Stimulated activated CD8-positive, alpha-beta memory T cell treated with anti-CD3 and anti-CD28 coated beads, Interleukin-2, amount 100 ng/mL, for 48 hours (primary cell): ENCODE measurements around the gene ADPRH.

ENCODE experiments used
- DNase-seq, 2 donors: peaks; one replicate each; pipeline ENCODE4 v3.0.0-alpha.2; 2020; ENCODE audit warnings: low read depth in 2 of 2

ADPRH gene

GRCh38 chr3:119628816-119629445 lies 49.6 kb downstream of the ADPRH start:
- DNase-seq = no peak

DNA sequence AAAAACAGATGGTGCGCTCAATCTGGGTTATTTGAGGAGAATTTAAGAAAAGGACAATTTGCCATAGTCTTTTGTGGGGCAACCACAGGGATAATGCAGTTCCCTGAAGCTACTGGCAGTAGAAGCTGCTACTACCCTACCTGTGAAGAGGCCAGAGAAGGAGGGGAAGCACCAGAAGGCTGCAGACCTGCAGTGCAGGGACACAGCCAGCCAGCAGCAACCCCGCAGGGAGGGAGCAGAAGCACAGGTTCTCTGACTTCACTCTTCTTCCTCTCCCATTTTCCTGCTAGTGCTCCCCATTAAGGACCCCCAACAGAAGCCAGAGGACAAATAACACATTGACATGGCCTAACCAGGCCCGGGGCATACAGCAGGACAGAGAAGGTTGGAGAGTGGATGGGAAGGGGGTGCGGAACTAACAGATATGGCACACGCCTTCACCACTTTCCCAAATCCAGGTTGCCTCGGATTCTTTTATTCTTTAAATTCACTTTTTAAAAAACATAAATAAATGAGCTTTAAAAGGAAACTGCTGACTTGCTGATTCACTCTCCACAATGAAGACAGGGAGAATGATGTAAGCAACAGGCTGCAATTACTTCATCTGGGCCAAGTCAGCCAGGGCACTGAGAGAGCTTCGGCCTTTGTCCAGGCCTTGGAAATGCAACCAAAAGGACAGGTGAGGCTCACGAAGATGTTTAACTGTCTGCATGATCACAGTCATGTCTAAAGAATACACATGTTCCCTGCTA lies 51.0 kb downstream of the ADPRH start:
- no peak for DNase-seq

DNA sequence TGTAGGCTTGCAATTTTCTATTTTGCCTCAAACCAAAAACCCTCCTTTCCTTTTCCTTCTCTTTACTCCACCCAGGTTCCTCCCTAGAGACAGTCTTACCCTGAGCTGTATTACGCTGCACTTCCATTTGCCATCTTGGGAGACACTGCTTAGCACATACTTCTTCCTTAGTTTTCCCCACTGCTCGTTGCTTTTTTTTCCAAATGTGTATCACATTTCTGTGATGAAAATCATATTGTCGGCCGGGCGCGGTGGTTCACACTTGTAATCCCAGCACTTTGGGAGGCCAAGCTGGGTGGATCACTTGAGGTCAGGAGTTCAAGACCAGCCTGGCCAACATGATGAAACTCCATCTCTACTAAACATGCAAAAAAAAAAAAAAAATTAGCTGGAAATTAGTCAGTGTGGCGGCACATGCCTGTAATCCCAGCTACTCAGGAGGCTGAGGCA lies 51.6 kb downstream of the ADPRH start:
- no peak for DNase-seq

GRCh38 chr3:119631516-119631915 lies 52.2 kb downstream of the ADPRH start:
- DNase-seq = no peak

DNA sequence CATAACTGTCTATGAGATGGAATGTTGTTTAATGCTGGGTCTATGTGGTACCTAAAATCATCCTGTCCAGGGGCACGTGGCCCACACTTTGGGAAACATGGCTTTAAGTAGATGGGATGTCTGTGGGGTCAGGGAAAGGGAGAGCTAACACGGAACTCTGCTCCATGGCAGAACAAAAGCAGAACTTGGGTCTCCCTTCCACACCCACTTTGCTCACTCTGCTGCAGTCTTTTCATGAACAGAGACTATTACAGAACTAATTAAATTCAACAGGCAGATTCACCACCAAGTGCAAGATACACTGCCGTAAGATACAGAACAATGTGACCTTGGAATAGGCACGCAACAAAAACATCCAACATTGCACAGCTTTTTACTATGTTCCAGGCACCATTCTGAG lies 52.9 kb downstream of the ADPRH start:
- DNase-seq = no peak

DNA sequence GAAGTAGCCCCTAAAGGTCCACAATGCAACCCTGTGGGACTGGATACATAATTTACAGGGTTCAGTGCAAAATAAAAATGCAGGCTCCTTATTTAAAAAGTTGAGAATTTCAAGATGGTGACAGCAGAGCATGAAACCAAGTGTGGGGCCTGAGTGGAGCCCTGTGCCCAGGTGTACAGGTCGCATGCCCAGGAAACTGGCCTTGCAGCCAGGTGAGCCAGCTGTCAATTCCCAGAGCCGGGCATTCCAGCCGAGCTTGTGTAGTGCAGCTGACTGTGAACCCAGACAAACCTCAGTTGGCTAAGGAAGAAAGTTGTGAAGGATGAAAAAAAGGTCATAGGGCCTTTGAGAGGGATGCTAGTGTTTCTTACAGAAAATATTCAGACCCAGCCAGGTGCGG lies 53.5 kb downstream of the ADPRH start:
- DNase-seq = no peak

DNA sequence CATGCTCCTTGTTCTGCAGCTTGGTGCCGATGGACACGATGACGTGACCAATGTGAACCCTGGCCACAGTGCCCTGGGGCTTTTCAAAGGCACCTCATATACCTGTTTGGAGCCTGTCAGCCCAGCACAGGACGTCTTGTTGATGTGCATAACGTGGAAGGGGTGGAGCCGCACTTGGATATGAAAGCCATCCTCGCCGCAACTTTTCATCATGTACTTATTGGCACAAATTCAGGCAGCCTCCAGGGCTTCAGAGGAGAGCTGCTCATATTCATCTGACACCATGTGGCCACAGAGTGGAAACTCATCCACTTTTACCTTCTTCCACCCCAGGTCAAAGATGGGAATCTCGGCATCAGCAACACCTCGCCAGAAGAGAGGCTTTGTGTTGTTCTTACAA lies 56.4 kb downstream of the ADPRH start:
- DNase-seq = no peak

- no peak for DNase-seq
Measured at GRCh38 chr3:119636249-119636648, 57.0 kb downstream of the ADPRH start.

GRCh38 chr3:119636891-119637611 lies 57.8 kb downstream of the ADPRH start:
- DNase-seq = no peak

DNA sequence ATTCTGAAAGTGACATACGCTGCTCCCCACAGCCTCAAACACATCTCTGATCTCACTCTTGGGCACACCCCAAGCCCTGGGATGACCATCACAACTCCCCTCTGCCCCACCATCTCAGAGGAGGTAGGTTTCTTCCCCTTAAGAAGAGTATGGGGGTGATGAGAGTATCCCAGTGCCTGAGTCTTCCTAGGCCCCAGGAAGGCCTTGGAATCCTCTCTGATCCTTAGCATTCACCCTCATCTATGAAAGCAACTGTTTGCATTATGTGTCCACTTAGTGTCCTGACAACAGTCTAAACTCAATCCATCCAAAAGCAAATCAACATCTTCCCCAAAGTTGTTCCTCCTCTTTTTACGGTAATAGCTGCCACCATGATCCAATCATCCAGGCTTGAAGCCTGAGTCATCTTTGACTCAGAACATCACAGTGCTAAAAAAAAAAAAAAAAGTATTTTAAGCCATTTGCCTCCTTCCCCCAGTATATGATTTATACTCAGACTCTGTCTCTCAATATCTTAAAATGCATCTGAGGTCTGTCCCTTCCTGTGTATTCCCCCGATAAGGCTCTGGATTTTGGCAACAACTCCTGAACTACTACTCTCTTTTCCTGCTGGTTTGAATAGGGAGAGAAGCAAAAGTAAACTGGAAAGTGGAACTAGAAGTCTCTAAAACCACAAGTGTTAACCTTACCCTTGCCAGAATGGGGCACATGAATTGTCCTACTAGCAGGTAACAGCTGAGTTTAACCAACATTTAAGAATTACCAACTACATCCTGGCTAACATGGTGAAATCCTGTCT lies 58.6 kb downstream of the ADPRH start:
- no peak for DNase-seq
